NCI-H1417 treated with DMSO at 0.1 percent for 48 hours (cell line): ENCODE results near the gene ABCC9.

Experiments
- DNase-seq: peaks from one replicate; lab custom pipeline; 2025; lab: John Stamatoyannopoulos, UW

ABCC9 gene

GRCh38 chr12:21940549-21941505 lies at the start of gene ABCC9:
Gene ABCC9 (minus strand): TSS chr12:21941426. CDS start chr12:21936674, 4,752 bp downstream.
- DNase-seq, result no peak

- no peak for DNase-seq
These were observed 48.7 kb upstream of the ABCC9 start for GRCh38 chr12:21989819-21990412.

DNA sequence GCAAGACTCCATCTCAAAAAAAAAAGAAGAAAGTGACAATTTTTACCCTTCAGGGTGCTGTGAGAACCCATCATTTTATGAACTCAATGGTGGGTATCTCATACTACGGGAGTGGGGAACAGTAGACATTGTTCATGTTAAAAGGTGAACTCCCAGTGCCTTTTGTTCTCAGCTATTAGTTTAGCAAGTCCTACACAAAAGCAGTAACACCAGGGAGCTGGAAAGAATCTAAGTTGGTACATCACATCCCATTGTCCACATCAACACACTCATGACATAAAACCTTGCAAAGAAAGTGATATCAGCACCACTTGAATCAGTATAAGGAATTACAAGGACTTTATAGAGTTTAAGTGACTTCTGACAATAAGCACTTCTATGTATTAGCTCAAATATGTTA lies 47.4 kb upstream of the ABCC9 start:
- no peak for DNase-seq

- DNase-seq, result no peak
These were observed 46.5 kb upstream of the ABCC9 start for GRCh38 chr12:21987755-21988154.

DNA sequence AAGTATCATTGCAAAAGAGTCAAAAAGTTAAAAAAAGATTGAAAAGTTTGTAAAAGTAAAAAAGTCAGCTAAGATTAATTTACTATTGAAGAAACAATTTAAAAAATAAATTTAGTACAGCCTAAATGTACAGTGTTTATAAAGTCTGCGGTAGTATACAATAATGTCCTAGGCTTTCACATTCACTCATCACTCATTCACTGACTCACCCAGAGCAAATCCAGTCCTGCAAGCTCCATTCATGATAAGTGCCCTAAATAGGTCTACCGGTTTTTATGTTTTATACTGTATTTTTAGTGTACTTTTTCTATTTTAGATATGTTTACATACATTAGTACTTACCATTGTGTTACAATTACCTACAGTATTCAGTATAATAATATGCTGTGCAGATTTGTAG lies 43.9 kb upstream of the ABCC9 start:
- no peak for DNase-seq

DNA sequence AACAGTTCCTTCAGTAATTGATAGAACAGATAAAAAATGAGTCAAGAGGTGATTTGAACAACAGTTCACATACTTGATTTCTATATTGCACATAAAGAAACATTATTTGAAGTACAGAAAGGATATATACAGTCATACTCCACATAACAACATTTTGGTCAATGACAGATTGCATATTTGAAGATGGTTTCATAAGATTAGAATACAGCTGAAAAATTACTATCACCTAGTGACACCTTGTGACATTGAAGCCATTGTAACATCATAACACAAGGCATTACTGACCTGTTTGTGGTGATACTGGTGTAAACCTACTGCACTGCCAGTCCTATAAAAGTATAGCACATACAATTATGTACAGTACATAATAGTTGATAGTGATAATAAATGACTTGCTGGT lies 43.1 kb upstream of the ABCC9 start:
- no peak for DNase-seq

DNA sequence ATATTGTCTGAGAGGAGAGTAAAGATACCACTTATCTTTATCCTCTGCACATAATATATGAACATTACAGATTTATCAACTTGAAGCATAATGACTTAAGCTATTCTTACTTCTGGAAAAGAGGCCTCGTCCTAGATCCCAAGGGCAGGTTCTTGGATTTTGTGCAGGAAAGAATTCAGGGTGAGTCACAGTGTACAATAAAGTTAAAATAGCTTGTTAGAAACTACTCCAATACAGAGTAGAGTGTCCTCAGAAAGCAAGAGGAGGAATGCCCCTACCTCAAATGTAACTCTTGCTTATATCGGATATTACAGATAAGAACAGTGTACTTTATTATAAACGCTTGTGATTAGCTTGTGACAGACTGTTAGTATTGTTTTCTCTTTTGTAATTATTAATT lies 41.9 kb upstream of the ABCC9 start:
- no peak for DNase-seq

DNA sequence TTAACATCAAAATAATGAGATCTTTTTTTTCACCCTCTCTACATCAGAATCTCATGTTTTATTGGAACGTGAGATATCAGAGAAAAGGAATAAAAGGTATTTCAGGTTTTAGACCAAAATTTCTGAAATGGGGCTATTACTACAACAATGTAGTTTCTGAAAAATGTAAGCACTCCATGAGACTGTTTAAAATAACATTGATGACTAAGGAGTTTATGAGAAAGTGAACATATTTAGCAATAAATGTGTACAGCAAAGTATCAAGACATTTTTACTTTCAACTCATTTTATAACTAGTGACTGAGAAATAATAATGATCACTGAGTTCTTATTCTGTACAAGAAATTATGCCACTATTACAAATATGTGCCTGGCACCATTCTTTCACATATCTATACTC lies 39.3 kb upstream of the ABCC9 start:
- no peak for DNase-seq

- no peak for DNase-seq
These were observed 34.1 kb upstream of the ABCC9 start for GRCh38 chr12:21975293-21975692.

- no peak for DNase-seq
These were observed 32.0 kb upstream of the ABCC9 start for GRCh38 chr12:21973221-21973620.

GRCh38 chr12:21972055-21972454 lies 30.8 kb upstream of the ABCC9 start:
- no peak for DNase-seq

DNA sequence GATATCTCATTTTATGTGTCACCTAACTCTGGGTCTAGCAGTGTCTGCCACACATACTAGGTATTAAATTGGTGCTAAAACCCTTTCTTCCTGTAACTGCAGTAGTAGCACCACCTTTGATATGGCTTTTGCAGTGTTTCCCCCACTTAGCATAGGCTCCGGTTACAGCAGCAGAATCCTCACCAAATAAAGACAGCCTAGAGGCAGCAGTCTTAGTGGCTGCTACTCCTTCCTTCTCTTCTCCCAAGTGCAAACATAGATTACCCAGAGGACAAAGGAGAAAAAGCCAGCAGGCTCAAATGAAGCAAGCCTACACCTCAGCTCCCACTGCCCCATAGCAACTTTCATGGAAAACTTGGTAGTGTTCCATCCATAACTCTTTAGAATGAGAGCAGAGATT lies 30.1 kb upstream of the ABCC9 start:
- DNase-seq, result no peak

GRCh38 chr12:21962821-21963220 lies 21.6 kb upstream of the ABCC9 start:
- no peak for DNase-seq

- no peak for DNase-seq
These were observed 21.0 kb upstream of the ABCC9 start for GRCh38 chr12:21962236-21962635.

- DNase-seq, result no peak
These were observed 9.4 kb upstream of the ABCC9 start for GRCh38 chr12:21950649-21951048.

DNA sequence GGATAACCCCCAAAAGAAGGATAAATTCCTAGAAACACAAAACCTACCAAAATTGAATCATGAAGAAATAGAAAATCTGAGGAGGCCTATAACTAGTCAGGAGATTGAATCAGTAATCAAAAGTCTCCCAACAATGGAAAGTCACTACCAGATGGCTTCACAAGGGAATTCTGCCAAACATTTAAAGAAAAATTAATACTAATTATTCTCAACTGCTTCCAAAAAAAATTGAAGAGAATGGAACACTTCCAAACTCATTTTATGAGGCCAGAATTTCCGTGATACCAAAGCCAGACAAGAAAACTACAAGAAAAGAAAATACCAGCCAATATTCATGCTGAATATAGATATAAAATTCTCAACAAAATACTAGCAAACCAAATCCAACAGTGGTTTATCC lies 7.8 kb upstream of the ABCC9 start:
- no peak for DNase-seq

GRCh38 chr12:21946983-21947382 lies 5.8 kb upstream of the ABCC9 start:
- no peak for DNase-seq

DNA sequence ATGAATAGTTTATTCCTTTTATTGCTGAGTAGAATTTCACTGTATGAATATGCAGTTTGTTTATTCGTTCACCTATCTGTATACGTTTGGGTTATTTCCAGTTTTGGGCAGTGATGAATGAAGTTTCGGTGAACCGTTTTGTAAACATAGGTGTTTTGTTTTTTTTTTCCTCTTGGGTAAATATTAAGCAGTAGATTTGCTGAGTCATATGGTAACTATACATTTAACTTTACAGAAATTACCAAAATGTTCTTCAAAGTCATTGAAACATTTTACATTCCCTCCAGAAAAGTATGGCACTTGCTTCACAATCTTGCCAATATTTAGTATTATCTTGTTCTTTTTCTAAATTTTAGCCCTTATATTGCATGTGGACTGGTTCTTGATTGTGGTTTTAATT lies 3.8 kb upstream of the ABCC9 start:
- no peak for DNase-seq

DNA sequence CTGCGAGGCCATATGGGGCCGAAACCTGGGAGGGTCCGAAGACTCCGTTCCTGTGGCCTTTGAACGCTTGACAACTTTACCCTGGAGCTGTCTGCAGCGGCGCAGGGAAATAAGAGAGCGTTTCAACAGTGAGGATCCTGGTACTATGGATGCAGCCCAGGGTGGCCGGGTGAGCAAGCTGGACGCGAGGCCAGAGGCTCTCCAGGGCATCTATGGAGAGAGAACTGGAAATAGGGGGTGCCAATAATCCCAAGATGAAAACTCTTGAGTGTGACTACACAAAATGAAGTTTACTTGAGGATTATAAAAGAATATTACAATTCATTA lies 1.1 kb upstream of the ABCC9 start:
- no peak for DNase-seq

DNA sequence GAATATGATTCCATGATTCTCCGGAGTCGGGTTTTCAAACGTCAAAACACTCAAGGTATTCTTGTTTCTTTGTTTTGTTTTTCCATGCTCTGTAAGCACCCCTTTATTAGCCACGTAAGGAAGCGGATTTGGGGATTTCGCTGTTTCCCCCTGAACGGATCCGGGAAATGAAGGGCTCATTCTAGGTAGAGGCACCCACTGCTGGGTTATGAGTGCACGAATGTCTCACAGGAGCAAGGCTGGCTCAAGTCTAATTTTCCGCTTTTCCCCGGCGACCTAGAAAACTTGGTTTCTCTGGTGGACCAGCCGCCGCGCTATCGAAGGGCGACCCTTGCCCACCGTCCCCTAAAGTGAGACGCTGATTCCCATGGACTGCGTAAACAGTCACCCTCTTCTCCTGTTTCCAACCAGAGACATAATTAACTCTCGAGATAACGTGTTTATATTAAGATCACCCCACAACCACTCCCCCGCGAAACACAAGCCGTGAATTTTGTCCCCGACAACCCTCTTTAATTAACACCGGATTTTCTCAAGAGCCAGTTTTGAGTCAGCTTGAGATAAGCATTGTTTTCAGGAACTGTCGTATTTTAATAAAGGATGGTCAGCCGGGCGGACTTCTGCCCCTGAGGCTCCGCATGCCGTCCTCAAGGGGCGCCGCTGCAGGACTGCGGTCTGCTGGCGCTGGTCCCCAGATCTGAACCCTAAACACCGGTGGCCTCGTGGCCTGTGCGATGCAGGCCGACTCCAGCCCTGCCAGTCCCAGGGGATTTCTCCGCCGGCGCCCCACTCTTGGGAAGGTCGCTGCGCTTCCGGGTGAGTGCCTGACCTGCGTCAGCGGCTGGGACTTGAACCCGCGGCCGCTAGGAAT lies 515 bp upstream of the ABCC9 start:
- DNase-seq, result no peak

DNA sequence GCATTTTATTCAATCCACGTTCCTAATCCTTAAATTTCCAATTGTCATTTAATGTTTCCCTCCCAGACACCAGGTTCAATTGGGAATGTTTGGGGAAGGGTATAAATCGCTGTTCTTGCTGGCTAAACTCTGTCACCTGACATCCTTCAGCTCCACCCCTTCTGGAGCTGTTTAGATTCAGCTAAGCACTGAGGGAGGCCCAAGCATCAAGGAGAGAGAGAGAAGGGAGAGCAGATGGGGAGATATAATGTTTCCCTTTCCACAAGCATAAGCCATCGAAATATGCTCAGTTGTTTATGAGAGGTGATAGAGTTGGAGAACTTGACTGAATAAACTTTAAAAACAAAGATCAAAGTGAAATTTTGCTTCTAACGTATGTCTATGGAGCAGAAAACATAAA lies 1.8 kb downstream of the ABCC9 start:
- no peak for DNase-seq

DNA sequence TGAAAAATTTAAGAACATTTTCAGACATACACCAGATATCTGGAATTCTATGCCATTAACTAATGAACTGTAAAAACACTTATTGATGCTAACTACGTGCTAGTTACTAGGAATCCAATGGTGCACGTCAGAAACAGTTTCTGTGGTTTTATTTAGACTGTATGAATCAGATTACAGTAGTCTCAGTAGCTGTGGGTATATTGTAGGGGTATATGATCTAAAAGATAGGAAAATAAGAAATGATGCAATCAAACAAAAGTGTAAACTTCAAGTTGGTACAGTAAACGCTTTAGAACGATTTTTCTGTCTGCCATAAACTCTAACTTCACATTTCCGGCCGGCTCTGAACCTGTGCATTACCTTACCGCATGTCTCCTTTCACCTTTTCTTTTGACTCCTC lies 2.3 kb downstream of the ABCC9 start:
- no peak for DNase-seq

- DNase-seq, result no peak
These were observed 7.1 kb downstream of the ABCC9 start for GRCh38 chr12:21934173-21934572.
